AG04450 (cell line): ENCODE measurements around the gene RPLP2. TPM values are rescaled to one million over a fixed set of nuclear protein-coding genes. Genes with fewer than 3 reads are reported as not detected.

ENCODE experiments used
- CTCF ChIA-PET: fragments of 300-600, 350-600 bp; formaldehyde crosslinking; extraction: SDS; loops from one replicate; lab custom pipeline; 2022; ENCODE audit warnings: antibody characterized with exemption, inconsistent platforms; lab: Charles Lee
- POLR2A ChIA-PET: fragments of 350-600 bp; formaldehyde crosslinking; extraction: SDS; loops from one replicate; lab custom pipeline; 2021; ENCODE audit warnings: antibody characterized with exemption, inconsistent platforms; lab: Yijun Ruan, JAX
- DNase-seq: peaks from one replicate; pipeline ENCODE4 v3.0.0-alpha.2; 2011; ENCODE audit warnings: low read depth, low spot score
- H3K27ac ChIP-seq: one replicate; pipeline ENCODE4 v1.5.1; 2012; ENCODE audit warnings: low read depth, low read length, control low read depth
- H3K27me3 ChIP-seq: one replicate; pipeline ENCODE4 v1.6.0; 2012; ENCODE audit warnings: low read length; ENCODE audit not compliant: control insufficient read depth, insufficient read depth
- H3K4me3 ChIP-seq: 2 replicates; pipeline ENCODE4 v1.5.1; 2011; ENCODE audit warnings: mild to moderate bottlenecking, low read depth, low read length, control low read depth
- H3K9me3 ChIP-seq: 2 replicates; pipeline ENCODE4 v1.5.1; 2012; ENCODE audit warnings: low read length; ENCODE audit not compliant: control insufficient read depth, insufficient read depth
- polyA plus RNA-seq: library from polyadenylated mRNA; depleted of rRNA; stranded (reverse); fragments of >200 nt; gene quantifications from 2 replicates; pipeline ENCODE4 v1.2.3, GENCODE V29; 2011
- TF ChIP-seq, protein P1 (sequence below): IDR thresholded peaks from 2 replicates; pipeline ENCODE4 v1.5.1; 2011; ENCODE audit warnings: low read depth, low read length, control low read depth, inconsistent platforms

The RPLP2 gene
- polyA plus RNA-seq, 1 experiment = 1,115 TPM

DNA sequence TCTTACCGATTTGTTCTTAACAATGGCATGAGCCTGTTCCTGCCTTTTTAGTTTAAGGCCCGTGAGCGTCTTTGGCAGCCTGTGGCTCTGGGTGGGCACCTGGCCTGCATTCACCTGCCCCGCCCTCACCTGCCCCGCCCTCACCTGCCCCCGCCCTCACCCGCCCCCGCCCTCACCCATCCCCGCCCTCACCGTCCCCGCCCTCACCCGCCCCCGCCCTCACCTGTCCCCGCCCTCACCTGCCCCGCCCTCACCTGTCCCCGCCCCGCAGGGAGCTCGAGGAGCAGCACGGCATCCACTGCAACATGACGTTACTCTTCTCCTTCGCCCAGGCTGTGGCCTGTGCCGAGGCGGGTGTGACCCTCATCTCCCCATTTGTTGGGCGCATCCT is 46.7 kb upstream of the RPLP2 start:
- TF ChIP-seq, protein P1, sequence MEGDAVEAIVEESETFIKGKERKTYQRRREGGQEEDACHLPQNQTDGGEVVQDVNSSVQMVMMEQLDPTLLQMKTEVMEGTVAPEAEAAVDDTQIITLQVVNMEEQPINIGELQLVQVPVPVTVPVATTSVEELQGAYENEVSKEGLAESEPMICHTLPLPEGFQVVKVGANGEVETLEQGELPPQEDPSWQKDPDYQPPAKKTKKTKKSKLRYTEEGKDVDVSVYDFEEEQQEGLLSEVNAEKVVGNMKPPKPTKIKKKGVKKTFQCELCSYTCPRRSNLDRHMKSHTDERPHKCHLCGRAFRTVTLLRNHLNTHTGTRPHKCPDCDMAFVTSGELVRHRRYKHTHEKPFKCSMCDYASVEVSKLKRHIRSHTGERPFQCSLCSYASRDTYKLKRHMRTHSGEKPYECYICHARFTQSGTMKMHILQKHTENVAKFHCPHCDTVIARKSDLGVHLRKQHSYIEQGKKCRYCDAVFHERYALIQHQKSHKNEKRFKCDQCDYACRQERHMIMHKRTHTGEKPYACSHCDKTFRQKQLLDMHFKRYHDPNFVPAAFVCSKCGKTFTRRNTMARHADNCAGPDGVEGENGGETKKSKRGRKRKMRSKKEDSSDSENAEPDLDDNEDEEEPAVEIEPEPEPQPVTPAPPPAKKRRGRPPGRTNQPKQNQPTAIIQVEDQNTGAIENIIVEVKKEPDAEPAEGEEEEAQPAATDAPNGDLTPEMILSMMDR = no peak
- H3K9me3 ChIP-seq = no peaks in the 10 kb centered on the region; the same call in 1 of the 2 replicates
- DNase-seq = no peak
- POLR2A ChIA-PET = interaction anchor here (0.6 to 1.7 kb wide), 2 partner anchors 13 to 21 kb away, joined by 4 to 6 read pairs; no protein-coding TSS in a partner anchor
- no peaks in the 10 kb centered on the region for H3K27me3 ChIP-seq
- CTCF ChIA-PET = no interaction called here
- H3K27ac ChIP-seq = peak overlapping the region; percentile 70
- H3K4me3 ChIP-seq = no peak overlapping the region

DNA sequence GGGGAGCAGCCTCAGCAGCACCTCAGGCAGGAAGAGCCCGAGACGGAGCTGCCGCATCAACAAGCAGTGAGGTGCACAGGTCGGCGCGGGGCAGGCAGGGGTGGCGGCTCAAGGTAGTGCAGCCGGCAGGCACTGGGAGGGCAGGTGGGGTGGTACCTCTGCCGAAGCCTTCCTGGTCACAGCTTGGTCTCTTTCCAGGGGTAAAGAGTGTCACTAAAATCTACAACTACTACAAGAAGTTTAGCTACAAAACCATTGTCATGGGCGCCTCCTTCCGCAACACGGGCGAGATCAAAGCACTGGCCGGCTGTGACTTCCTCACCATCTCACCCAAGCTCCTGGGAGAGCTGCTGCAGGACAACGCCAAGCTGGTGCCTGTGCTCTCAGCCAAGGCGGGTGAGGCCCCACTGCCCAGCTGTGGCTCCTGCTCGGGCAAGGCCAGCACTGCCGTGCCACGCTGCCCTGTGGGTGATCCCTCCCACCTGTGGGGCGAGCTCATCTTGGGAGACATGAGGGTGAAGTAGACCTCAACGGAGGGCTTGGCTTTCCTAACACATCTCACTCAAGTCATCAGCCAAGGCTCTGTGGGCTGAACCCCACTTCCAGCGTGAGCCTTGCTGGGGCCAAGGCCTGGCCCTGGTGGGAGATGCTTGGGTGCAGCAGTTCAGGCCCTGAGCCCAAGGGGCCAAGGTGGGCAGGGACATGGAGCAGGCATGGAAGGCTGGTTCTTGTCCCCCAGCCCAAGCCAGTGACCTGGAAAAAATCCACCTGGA is 46.0 kb upstream of the RPLP2 start:
- CTCF ChIA-PET = interaction anchor here (0.6 to 1.0 kb wide), 2 partner anchors 12 to 21 kb away, joined by 3 to 5 read pairs; no protein-coding TSS in a partner anchor
- Histone ChIP-seq H3K27ac (peak overlapping the region; percentile 21), H3K27me3 (no peaks in the 10 kb centered on the region), H3K4me3 (no peak overlapping the region), H3K9me3 (no peaks in the 10 kb centered on the region; the same call in 1 of the 2 replicates)
- DNase-seq = no peak
- TF ChIP-seq, protein P1 = no peak
- POLR2A ChIA-PET = interaction anchor here (1.7 kb wide), 1 partner anchor 20 kb away, joined by 6 read pairs; no protein-coding TSS in a partner anchor

DNA sequence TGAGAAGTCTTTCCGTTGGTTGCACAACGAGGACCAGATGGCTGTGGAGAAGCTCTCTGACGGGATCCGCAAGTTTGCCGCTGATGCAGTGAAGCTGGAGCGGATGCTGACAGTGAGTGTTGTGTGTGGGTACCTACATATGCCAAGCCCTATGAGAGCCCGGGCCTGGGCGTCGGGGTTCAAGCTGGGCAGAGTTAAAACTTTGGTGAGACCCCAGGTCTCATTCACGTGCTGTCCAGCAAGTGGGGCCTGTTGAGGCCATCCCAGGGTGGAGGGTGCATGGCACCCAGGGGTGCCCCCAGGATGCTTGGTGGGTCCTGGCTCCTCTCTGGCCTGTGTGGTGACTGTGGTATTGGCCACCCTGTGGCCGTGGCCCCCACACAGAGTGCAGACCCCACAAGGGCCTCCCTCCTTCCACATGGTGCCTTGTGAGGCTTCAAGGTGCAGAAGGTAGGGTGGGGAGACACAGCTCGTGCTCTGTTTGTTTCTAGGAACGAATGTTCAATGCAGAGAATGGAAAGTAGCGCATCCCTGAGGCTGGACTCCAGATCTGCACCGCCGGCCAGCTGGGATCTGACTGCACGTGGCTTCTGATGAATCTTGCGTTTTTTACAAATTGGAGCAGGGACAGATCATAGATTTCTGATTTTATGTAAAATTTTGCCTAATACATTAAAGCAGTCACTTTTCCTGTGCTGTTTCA is 45.3 kb upstream of the RPLP2 start:
- H3K4me3 ChIP-seq = no peak overlapping the region
- ChIA-PET CTCF (interaction anchor here (1.0 kb wide), 1 partner anchor 20 kb away, joined by 3 read pairs; no protein-coding TSS in a partner anchor), POLR2A (interaction anchor here (1.7 kb wide), 1 partner anchor 20 kb away, joined by 6 read pairs; no protein-coding TSS in a partner anchor)
- no peak overlapping the region for H3K27ac ChIP-seq
- DNase-seq = no peak
- no peaks in the 10 kb centered on the region; the same call in 1 of the 2 replicates for H3K9me3 ChIP-seq
- TF ChIP-seq, protein P1 = no peak
- H3K27me3 ChIP-seq = no peaks in the 10 kb centered on the region

- POLR2A ChIA-PET = no interaction called here
- no peaks in the 10 kb centered on the region for H3K27me3 ChIP-seq
- H3K4me3 ChIP-seq = no peak overlapping the region
- peak overlapping the region; percentile 31 for H3K27ac ChIP-seq
- TF ChIP-seq, protein P1 = peak; percentile 48
- CTCF ChIA-PET = interaction anchor here (1.1 kb wide), 1 partner anchor 39 kb away, joined by 3 read pairs; no protein-coding TSS in a partner anchor
- no peak for DNase-seq
- H3K9me3 ChIP-seq = no peaks in the 10 kb centered on the region; the same call in 1 of the 2 replicates
Measured at GRCh38 chr11:765025-765801, 44.6 kb upstream of the RPLP2 start.
